Upper lobe of left lung (tissue), 4 donors: Measurements from ENCODE around the gene KIR3DL3.

Experiments
- POLR2A ChIP-seq, 4 donors: fragments of 450-650 bp; IDR thresholded peaks; one replicate each; pipeline ENCODE4 v1.5.1; 2016 to 2017; ENCODE audit warnings: antibody characterized with exemption in 4 of 4, mild to moderate bottlenecking in 2 of 4
- TF ChIP-seq, protein P1 (sequence below), 6 experiments: fragments of 450-650 bp in 4 of 6; fragments of 200-600 bp in 2 of 6; sonication (generic) in 2 of 6; IDR thresholded peaks; one replicate each; pipeline ENCODE4 v1.5.1; 2016 to 2019; ENCODE audit warnings: antibody characterized with exemption in 6 of 6

DNA sequence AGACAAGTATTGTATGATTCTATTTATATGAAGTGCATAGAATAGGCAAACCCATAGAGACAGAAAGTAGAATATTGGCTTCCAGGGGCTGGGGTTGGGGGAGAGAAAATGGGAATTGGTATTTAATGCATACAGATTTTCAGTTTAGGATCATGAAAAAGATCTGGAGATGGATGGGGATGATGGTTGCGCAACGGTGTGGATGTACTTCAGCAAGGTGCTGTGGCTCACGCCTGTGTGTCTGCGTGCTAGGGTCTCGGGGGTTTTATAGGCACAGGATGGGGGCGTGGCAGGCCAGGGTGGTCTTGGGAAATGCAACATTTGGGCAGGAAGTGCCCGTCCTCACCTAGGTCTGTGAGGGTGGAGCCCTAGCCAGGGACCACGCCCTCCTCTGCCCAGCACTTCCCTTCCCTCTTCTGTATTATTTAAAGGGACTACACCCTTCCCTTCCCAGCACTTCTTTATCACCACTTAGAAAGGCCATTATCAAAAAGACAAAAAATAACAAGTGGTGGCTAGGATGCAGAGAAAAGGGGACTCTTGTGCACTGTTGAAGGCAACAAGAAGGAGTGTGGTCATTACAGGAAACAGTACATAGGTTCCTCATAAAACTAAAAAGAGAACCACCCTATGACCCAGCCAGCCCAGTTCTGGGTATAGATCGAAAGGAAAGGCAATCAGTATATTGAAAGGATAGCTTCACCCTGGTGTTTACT is 32.5 kb upstream of the KIR3DL3 start:
- no peak for TF ChIP-seq POLR2A (IDR thresholded peaks at IDR 0.05)
- TF ChIP-seq, protein P1, sequence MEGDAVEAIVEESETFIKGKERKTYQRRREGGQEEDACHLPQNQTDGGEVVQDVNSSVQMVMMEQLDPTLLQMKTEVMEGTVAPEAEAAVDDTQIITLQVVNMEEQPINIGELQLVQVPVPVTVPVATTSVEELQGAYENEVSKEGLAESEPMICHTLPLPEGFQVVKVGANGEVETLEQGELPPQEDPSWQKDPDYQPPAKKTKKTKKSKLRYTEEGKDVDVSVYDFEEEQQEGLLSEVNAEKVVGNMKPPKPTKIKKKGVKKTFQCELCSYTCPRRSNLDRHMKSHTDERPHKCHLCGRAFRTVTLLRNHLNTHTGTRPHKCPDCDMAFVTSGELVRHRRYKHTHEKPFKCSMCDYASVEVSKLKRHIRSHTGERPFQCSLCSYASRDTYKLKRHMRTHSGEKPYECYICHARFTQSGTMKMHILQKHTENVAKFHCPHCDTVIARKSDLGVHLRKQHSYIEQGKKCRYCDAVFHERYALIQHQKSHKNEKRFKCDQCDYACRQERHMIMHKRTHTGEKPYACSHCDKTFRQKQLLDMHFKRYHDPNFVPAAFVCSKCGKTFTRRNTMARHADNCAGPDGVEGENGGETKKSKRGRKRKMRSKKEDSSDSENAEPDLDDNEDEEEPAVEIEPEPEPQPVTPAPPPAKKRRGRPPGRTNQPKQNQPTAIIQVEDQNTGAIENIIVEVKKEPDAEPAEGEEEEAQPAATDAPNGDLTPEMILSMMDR (IDR thresholded peaks at IDR 0.05): no peak
